NCI-H748 treated with DMSO at 0.1 percent for 48 hours (cell line): ENCODE data around the gene MRPL12.

Experiments
- DNase-seq: peaks from one replicate; lab custom pipeline; 2025; lab: John Stamatoyannopoulos, UW

MRPL12 gene

GRCh38 chr17:81740395-81740961 is 37.3 kb downstream of the MRPL12 start:
- DNase-seq: no peak

GRCh38 chr17:81741049-81741593 is 38.0 kb downstream of the MRPL12 start:
- DNase-seq: no peak

- no peak for DNase-seq
Observed at GRCh38 chr17:81741594-81742452, 38.7 kb downstream of the MRPL12 start.
